Measurements from ENCODE around the gene VEGFA. TPM values are rescaled to one million over a fixed set of nuclear protein-coding genes. Genes with fewer than 3 reads are reported as not detected.
"Not testable (repeated sequence)": the region's sequence is repeated elsewhere in the genome, so short reads cannot be mapped to it uniquely, and the experiment has no call there.

Gene VEGFA
- total and polyA plus RNA-seq, 9 donors, result 19.2 to 123 (median 44.7) TPM

DNA sequence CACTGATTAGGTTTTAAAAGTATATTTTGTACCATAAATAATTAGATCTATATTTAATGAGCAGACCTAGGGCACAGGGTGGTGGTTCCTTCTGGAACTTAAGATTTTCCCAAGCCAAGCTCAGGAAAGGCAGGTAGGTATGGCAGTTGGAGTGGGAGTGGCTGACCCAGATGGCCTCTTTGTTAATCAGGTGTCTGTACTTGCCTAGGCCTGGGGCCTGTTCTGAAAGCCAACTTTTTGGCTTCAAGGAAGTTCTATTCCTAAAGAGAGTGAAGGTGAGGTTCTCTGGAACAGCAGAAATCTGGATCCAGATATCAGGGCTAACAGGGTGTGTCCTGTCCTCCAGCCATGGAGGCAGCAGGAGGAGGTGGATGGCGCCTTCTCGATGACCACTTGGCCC lies 44.9 kb downstream of the VEGFA start:
- Histone ChIP-seq H3K4me1 (ENCODE audit: insufficient read depth) (no peaks in the 10 kb centered on the region), H3K27me3 (no peaks in the 10 kb centered on the region), H3K9me3 (no peaks in the 10 kb centered on the region), H3K36me3 (no peaks in the 10 kb centered on the region), H3K4me3 (no peak overlapping the region), H3K27ac (no peak overlapping the region)
- WGBS, 3 donors, result 47 to 50% (median 49%) methylated on average over 2 of the region's 2 CpGs
- intact Hi-C loops (cut with DNase I), result no loop called here
- TF ChIP-seq POLR2A (IDR thresholded peaks at IDR 0.05), result no peak
- DNase-seq, result no peak

DNA sequence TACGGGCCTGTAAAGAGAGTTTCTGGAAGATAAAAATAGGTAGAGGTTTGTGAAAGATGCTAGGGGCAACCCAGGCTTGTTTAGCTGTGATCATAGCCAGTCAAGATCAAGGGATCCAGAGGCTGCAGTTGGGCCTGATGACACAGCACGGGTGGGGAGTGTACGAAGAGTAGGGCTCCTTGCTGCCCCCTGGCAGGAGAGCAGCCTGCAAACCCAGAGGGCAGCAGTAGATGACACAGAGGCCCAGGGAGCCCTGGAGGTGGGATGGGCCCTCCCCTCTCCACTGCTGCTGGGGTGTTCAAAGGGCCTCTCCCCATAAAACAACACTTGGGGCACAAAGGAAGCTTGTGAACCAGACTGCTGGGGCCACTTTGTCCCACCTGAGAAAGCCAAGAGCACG lies 47.2 kb downstream of the VEGFA start:
- Histone ChIP-seq H3K27ac (no peak overlapping the region), H3K4me1 (ENCODE audit: insufficient read depth) (no peaks in the 10 kb centered on the region), H3K36me3 (no peaks in the 10 kb centered on the region), H3K27me3 (no peaks in the 10 kb centered on the region), H3K4me3 (no peak overlapping the region), H3K9me3 (no peaks in the 10 kb centered on the region)
- no peak for DNase-seq
- 71 to 86% (median 78%) methylated on average over 4 of the region's 4 CpGs for WGBS, 3 donors
- intact Hi-C loops (cut with DNase I), result no loop called here
- TF ChIP-seq, protein P1, sequence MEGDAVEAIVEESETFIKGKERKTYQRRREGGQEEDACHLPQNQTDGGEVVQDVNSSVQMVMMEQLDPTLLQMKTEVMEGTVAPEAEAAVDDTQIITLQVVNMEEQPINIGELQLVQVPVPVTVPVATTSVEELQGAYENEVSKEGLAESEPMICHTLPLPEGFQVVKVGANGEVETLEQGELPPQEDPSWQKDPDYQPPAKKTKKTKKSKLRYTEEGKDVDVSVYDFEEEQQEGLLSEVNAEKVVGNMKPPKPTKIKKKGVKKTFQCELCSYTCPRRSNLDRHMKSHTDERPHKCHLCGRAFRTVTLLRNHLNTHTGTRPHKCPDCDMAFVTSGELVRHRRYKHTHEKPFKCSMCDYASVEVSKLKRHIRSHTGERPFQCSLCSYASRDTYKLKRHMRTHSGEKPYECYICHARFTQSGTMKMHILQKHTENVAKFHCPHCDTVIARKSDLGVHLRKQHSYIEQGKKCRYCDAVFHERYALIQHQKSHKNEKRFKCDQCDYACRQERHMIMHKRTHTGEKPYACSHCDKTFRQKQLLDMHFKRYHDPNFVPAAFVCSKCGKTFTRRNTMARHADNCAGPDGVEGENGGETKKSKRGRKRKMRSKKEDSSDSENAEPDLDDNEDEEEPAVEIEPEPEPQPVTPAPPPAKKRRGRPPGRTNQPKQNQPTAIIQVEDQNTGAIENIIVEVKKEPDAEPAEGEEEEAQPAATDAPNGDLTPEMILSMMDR (IDR thresholded peaks at IDR 0.05), result no peak
- no peak for TF ChIP-seq EP300 (IDR thresholded peaks at IDR 0.05)
- no peak for TF ChIP-seq POLR2A (IDR thresholded peaks at IDR 0.05)

GRCh38 chr6:43818973-43819372 lies 49.0 kb downstream of the VEGFA start:
- H3K4me1 ChIP-seq (ENCODE audit: insufficient read depth); H3K27ac ChIP-seq; DNase-seq; H3K27me3 ChIP-seq; H3K9me3 ChIP-seq; intact Hi-C loops (cut with DNase I); H3K36me3 ChIP-seq; H3K4me3 ChIP-seq: not testable (repeated sequence)
- WGBS, 3 donors, result 93 to 94% (median 93%) methylated on average over 9 of the region's 9 CpGs

DNA sequence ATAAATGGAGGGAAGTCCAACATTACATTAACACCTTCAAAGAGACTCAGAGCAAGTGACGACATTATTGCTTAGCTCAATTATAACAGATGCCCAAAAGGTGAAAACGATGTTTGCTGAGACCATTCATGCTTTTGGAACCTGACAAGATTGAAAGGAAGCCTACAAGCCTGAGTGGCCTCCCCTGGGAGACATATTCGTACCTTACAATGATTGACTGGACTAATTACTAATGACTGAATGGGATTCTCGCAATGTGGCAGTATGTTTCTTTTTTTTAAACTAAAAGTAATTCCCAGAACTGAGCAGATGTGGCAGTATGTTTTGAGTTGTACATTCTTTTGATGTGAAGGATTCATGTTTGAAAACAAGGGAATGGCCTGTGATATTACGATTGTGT lies 49.9 kb downstream of the VEGFA start:
- TF ChIP-seq, protein P1 (IDR thresholded peaks at IDR 0.05), result no peak
- TF ChIP-seq POLR2A (IDR thresholded peaks at IDR 0.05) (no peak), EP300 (IDR thresholded peaks at IDR 0.05) (no peak)
- DNase-seq, result no peak
- Histone ChIP-seq H3K27me3 (no peaks in the 10 kb centered on the region), H3K36me3 (no peaks in the 10 kb centered on the region), H3K4me1 (ENCODE audit: insufficient read depth) (no peaks in the 10 kb centered on the region), H3K9me3 (no peaks in the 10 kb centered on the region), H3K4me3 (no peak overlapping the region), H3K27ac (no peak overlapping the region)
- intact Hi-C loops (cut with DNase I), result no loop called here
- 46 to 68% (median 48%) methylated on average over 5 of the region's 5 CpGs for WGBS, 3 donors

GRCh38 chr6:43820486-43820885 lies 50.5 kb downstream of the VEGFA start:
- H3K4me3 ChIP-seq, result no peak overlapping the region
- TF ChIP-seq, protein P1 (IDR thresholded peaks at IDR 0.05), result no peak
- TF ChIP-seq EP300 (IDR thresholded peaks at IDR 0.05) (no peak), POLR2A (IDR thresholded peaks at IDR 0.05) (no peak)
- WGBS, 3 donors, result 87 to 90% (median 88%) methylated on average over 6 of the region's 6 CpGs
- H3K27me3 ChIP-seq, result no peaks in the 10 kb centered on the region
- no peaks in the 10 kb centered on the region for H3K9me3 ChIP-seq
- DNase-seq, result no peak
- H3K36me3 ChIP-seq, result no peaks in the 10 kb centered on the region
- intact Hi-C loops (cut with DNase I), result no loop called here
- no peak overlapping the region for H3K27ac ChIP-seq
- H3K4me1 ChIP-seq (ENCODE audit: insufficient read depth), result no peaks in the 10 kb centered on the region
